B cell (primary cell): ENCODE data around the gene NPC2. TPM values are rescaled to one million over a fixed set of nuclear protein-coding genes. Genes with fewer than 3 reads are reported as not detected.

ENCODE experiments used
- ATAC-seq: fragments of 200-7000 bp; cut with Tn5 transposase; one replicate; pipeline ENCODE4 v1.10.0; 2021; ENCODE audit warnings: low read depth, mild to moderate bottlenecking, moderate number of reproducible peaks, moderate library complexity
- CTCF ChIA-PET: fragments of 350-600 bp; sonication (Branson Sonifier 250); formaldehyde crosslinking; loops from one replicate; lab custom pipeline; 2021; ENCODE audit warnings: antibody characterized with exemption, inconsistent platforms; lab: Charles Lee
- POLR2A ChIA-PET: fragments of 350-600 bp; sonication (Branson Sonifier 250); formaldehyde crosslinking; loops from one replicate; lab custom pipeline; 2021; ENCODE audit warnings: antibody characterized with exemption; lab: Charles Lee
- DNase-seq: peaks from one replicate; pipeline ENCODE4 v3.0.0; 2013
- H2AFZ ChIP-seq: 2 replicates; pipeline ENCODE4 v1.6.1; 2012; ENCODE audit warnings: mild to moderate bottlenecking, low read depth, low read length; ENCODE audit not compliant: insufficient read depth, poor library complexity, severe bottlenecking
- H3K27ac ChIP-seq, 2 donors: 1 replicate in 1 of 2; 2 replicates in 1 of 2; pipeline ENCODE4 v1.5.1; 2012 to 2013; ENCODE audit warnings: low read length in 2 of 2, mild to moderate bottlenecking in 2 of 2, moderate library complexity in 1 of 2
- H3K27me3 ChIP-seq, 4 experiments: fragments of 200-600 bp in 1 of 4; sonication (generic) in 1 of 4; replicated peaks in 1 of 4; 1 replicate in 2 of 4; 2 replicates in 2 of 4; pipeline versions ENCODE4 v1.6.1 to v1.7.0; 2013 to 2016; ENCODE audit warnings: low read length in 3 of 4, mild to moderate bottlenecking in 2 of 4, mixed read lengths in 1 of 4, moderate library complexity in 1 of 4; ENCODE audit not compliant: insufficient read depth in 4 of 4, control insufficient read depth in 3 of 4; ENCODE audit errors: control extremely low read depth in 1 of 4
- H3K36me3 ChIP-seq, 2 experiments: replicated peaks in 1 of 2; 1 replicate in 1 of 2; 2 replicates in 1 of 2; pipeline versions ENCODE4 v1.6.1 to v1.7.1; 2013; ENCODE audit warnings: low read length in 1 of 2; ENCODE audit not compliant: insufficient read depth in 2 of 2, control insufficient read depth in 1 of 2; ENCODE audit errors: control extremely low read depth in 1 of 2, extremely low read depth in 1 of 2
- H3K4me1 ChIP-seq, 2 donors: fragments of 200-600 bp in 1 of 2; sonication (generic) in 1 of 2; 1 replicate in 1 of 2; 2 replicates in 1 of 2; pipeline versions ENCODE4 v1.5.1 to v1.6.1; 2013 to 2017; ENCODE audit warnings: low read length in 2 of 2; ENCODE audit not compliant: control insufficient read depth in 2 of 2, insufficient read depth in 2 of 2
- H3K4me2 ChIP-seq: replicated peaks from 2 replicates; pipeline ENCODE3; 2012; ENCODE audit warnings: mild to moderate bottlenecking, low read depth, low read length; ENCODE audit not compliant: poor library complexity, severe bottlenecking
- H3K4me3 ChIP-seq, 5 experiments: fragments of 200-600 bp in 1 of 5; sonication (generic) in 1 of 5; 1 replicate in 3 of 5; 2 replicates in 2 of 5; pipeline versions ENCODE4 v1.5.1 to v1.7.0; 2011 to 2016; ENCODE audit warnings: low read length in 4 of 5, mild to moderate bottlenecking in 4 of 5, low read depth in 2 of 5, control low read depth in 1 of 5, moderate library complexity in 1 of 5; ENCODE audit not compliant: insufficient read depth in 1 of 5; ENCODE audit errors: control extremely low read depth in 1 of 5, extremely low read depth in 1 of 5
- H3K79me2 ChIP-seq: fragments of 200-600 bp; sonication (generic); one replicate; pipeline ENCODE4 v1.6.0; 2016; ENCODE audit warnings: low read length; ENCODE audit not compliant: control insufficient read depth, insufficient read depth
- H3K9ac ChIP-seq: fragments of 200-600 bp; sonication (generic); 2 replicates; pipeline ENCODE4 v1.6.1; 2017; ENCODE audit warnings: mild to moderate bottlenecking, low read length, moderate library complexity
- H3K9me3 ChIP-seq, 3 donors: one replicate each; pipeline versions ENCODE4 v1.6.1 to v1.7.1; 2013; ENCODE audit warnings: low read length in 2 of 3; ENCODE audit not compliant: control insufficient read depth in 2 of 3, insufficient read depth in 1 of 3; ENCODE audit errors: control extremely low read depth in 1 of 3
- H4K20me1 ChIP-seq: 2 replicates; pipeline ENCODE4 v1.6.0; 2012; ENCODE audit warnings: mild to moderate bottlenecking, low read length; ENCODE audit not compliant: insufficient read depth, control insufficient read depth, poor library complexity, severe bottlenecking
- H3K27ac Mint-ChIP-seq: one replicate; pipeline ENCODE4 v1.8.0; 2021; ENCODE audit warnings: mixed read lengths
- H3K27me3 Mint-ChIP-seq: one replicate; pipeline ENCODE4 v1.8.0; 2021; ENCODE audit warnings: mixed read lengths
- H3K4me1 Mint-ChIP-seq: one replicate; pipeline ENCODE4 v1.8.0; 2021; ENCODE audit warnings: mixed read lengths
- H3K4me3 Mint-ChIP-seq: one replicate; pipeline ENCODE4 v1.8.0; 2021; ENCODE audit warnings: mixed read lengths
- H3K9me3 Mint-ChIP-seq: one replicate; pipeline ENCODE4 v1.8.0; 2022; ENCODE audit warnings: mixed read lengths; ENCODE audit not compliant: insufficient read depth
- EZH2 ChIP-seq: IDR thresholded peaks from 2 replicates; pipeline ENCODE4 v1.6.1; 2012; ENCODE audit warnings: borderline replicate concordance, low read depth, mild to moderate bottlenecking, moderate library complexity, low read length; ENCODE audit not compliant: insufficient read depth, poor library complexity, severe bottlenecking
- WGBS: methylation state at CpG from one replicate; pipeline ENCODE4 v1.1.5; 2013; ENCODE audit warnings: missing lambda C conversion rate; ENCODE audit not compliant: insufficient coverage; 5-methylcytosine and 5-hydroxymethylcytosine counted together
- intact Hi-C: fragments of 100-400 bp; cut with micrococcal nuclease; formaldehyde crosslinking; loops from one replicate; pipeline ENCODE4 v1.10.0; 2022
- polyA plus RNA-seq: library from polyadenylated mRNA; depleted of rRNA; stranded (reverse); fragments of >200 nt; gene quantifications from 2 replicates; pipeline ENCODE4 v1.2.3, GENCODE V29; 2012
- total RNA-seq, 2 donors: library from RNA; stranded (reverse); fragments of 120-200 nt in 1 of 2; gene quantifications; 1 replicate in 1 of 2; 2 replicates in 1 of 2; pipeline versions ENCODE4 v1.2.3 to v1.2.4, GENCODE V29; 2013 to 2022
- TF ChIP-seq, protein P1 (sequence below): fragments of 200-600 bp; IDR thresholded peaks from one replicate; pipeline ENCODE4 v1.8.0; 2022; ENCODE audit warnings: antibody characterized with exemption, mild to moderate bottlenecking

The NPC2 gene
- total and polyA plus RNA-seq, 2 donors (not counting 1 experiment from before 2014, with no cell fraction given) = 93.8 to 154 TPM

DNA sequence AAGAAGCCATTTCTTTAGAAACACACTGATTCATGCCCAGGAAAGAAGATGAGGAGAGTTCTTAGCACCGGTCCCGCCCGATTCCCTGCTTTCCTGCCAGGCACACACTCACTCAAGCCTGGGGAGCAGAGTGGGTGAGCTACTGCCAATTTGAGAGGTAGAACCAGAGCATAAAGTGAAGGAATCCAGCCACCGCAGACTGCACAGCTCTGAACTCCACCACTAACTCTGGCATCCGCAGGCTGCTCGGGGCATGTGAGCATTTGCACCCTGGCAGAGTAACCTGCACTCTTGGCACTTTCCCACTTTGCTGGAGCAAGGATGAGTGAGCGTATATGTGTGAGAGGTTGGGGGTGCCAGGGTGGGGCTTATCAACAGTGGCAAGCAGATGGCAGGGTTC lies 63.1 kb downstream of the NPC2 start:
- Histone ChIP-seq H3K27ac (no peak overlapping the region), H2AFZ (no peak overlapping the region), H3K4me3 (no peak overlapping the region), H3K4me1 (peaks cover 0 to 3% of the 10 kb centered on the region in 2 donors), H3K27me3 (peaks cover 0 to 16% (median 7%) of the 10 kb centered on the region in 4 experiments), H3K36me3 (no peaks in the 10 kb centered on the region), H3K79me2 (no peaks in the 10 kb centered on the region), H3K9ac (no peak overlapping the region), H3K9me3 (peaks cover 0 to 10% (median 0%) of the 10 kb centered on the region in 3 donors), H3K4me2 (no peak overlapping the region), H4K20me1 (no peaks in the 10 kb centered on the region)
- no peak for DNase-seq
- ChIA-PET POLR2A (no interaction called here), CTCF (interaction anchor here (0.6 kb wide), 1 partner anchor 11 kb away, joined by 3 read pairs; no protein-coding TSS in a partner anchor)
- no peak for ATAC-seq
- intact Hi-C loops = no loop called here
- H3K27me3 Mint-ChIP-seq = peaks cover 53% of the 10 kb centered on the region
- H3K9me3 Mint-ChIP-seq = no peaks in the 10 kb centered on the region
- 100% methylated on average over 1 of the region's 7 CpGs for WGBS
- no peak overlapping the region for H3K27ac Mint-ChIP-seq
- H3K4me1 Mint-ChIP-seq = peaks cover 2% of the 10 kb centered on the region
- TF ChIP-seq, protein P1, sequence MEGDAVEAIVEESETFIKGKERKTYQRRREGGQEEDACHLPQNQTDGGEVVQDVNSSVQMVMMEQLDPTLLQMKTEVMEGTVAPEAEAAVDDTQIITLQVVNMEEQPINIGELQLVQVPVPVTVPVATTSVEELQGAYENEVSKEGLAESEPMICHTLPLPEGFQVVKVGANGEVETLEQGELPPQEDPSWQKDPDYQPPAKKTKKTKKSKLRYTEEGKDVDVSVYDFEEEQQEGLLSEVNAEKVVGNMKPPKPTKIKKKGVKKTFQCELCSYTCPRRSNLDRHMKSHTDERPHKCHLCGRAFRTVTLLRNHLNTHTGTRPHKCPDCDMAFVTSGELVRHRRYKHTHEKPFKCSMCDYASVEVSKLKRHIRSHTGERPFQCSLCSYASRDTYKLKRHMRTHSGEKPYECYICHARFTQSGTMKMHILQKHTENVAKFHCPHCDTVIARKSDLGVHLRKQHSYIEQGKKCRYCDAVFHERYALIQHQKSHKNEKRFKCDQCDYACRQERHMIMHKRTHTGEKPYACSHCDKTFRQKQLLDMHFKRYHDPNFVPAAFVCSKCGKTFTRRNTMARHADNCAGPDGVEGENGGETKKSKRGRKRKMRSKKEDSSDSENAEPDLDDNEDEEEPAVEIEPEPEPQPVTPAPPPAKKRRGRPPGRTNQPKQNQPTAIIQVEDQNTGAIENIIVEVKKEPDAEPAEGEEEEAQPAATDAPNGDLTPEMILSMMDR = no peak
- TF ChIP-seq EZH2 = no peak
- H3K4me3 Mint-ChIP-seq = no peak overlapping the region

Other genes starting within 250 kb of the NPC2 start
- 119 and 125 TPM in 2 replicates for gene ABCD4, start 190.4 kb downstream of the NPC2 start, total RNA-seq
- 90.0 and 116 TPM in 2 replicates for gene ABCD4, start 190.4 kb downstream of the NPC2 start, polyA plus RNA-seq
- not detected in 2 replicates for gene VRTN, start 144.8 kb downstream of the NPC2 start, total RNA-seq
- gene VRTN, start 144.8 kb downstream of the NPC2 start, polyA plus RNA-seq = not detected in 2 replicates
- gene SYNDIG1L, start 67.1 kb downstream of the NPC2 start, total RNA-seq = not detected in 2 replicates
- gene SYNDIG1L, start 67.1 kb downstream of the NPC2 start, polyA plus RNA-seq = 0.16 and 0.22 TPM in 2 replicates
- 28.3 and 30.0 TPM in 2 replicates for gene ISCA2, start 460 bp upstream of the NPC2 start, total RNA-seq
- 7.5 and 14.1 TPM in 2 replicates for gene ISCA2, start 460 bp upstream of the NPC2 start, polyA plus RNA-seq
- 0.22 and 0.51 TPM in 2 replicates for gene LTBP2, start 118.9 kb upstream of the NPC2 start, total RNA-seq
- 0.12 and 0.52 TPM in 2 replicates for gene LTBP2, start 118.9 kb upstream of the NPC2 start, polyA plus RNA-seq
- 39.4 and 44.4 TPM in 2 replicates for gene AREL1, start 219.8 kb upstream of the NPC2 start, total RNA-seq
- 19.2 and 20.7 TPM in 2 replicates for gene AREL1, start 219.8 kb upstream of the NPC2 start, polyA plus RNA-seq
- 40.6 and 41.6 TPM in 2 replicates for gene FCF1, start 219.8 kb upstream of the NPC2 start, total RNA-seq
- 21.1 and 29.5 TPM in 2 replicates for gene FCF1, start 219.8 kb upstream of the NPC2 start, polyA plus RNA-seq